Mammary epithelial cell (primary cell): ENCODE results near the gene RGS6.

Source experiments
- CTCF ChIP-seq, 2 donors: IDR thresholded peaks in 1 of 2; conservative IDR thresholded peaks in 1 of 2; 2 replicates each; pipeline ENCODE4 v1.5.1; 2011 to 2012; ENCODE audit warnings: inconsistent platforms in 2 of 2, low read length in 2 of 2, mild to moderate bottlenecking in 2 of 2, control low read depth in 1 of 2, low read depth in 1 of 2; ENCODE audit not compliant: insufficient read depth in 1 of 2; ENCODE audit errors: extremely low read depth in 1 of 2
- EZH2 ChIP-seq: IDR thresholded peaks from 2 replicates; pipeline ENCODE4 v1.6.1; 2012; ENCODE audit warnings: low read length, inconsistent platforms, borderline replicate concordance

- TF ChIP-seq CTCF (conservative IDR thresholded peaks at IDR 0.05 in 1 of 2, IDR thresholded peaks at IDR 0.05 in 1 of 2; ENCODE audit: extremely low read depth in 1 of 2, insufficient read depth in 1 of 2, low read depth in 1 of 2, low read length in 2 of 2) = no peak
- TF ChIP-seq EZH2 = no peak
Observed at GRCh38 chr14:72549026-72549425, 616.8 kb downstream of the RGS6 start.
